H1 (cell line): ENCODE results near the gene SLC35F3. TPM values are rescaled to one million over a fixed set of nuclear protein-coding genes. Genes with fewer than 3 reads are reported as not detected.

Experiments
- CTCF ChIA-PET: fragments of 300-600 bp; sonication (Branson Sonifier 250); formaldehyde crosslinking; loops from one replicate; lab custom pipeline; 2021; ENCODE audit not compliant: partially characterized antibody; lab: Charles Lee
- POLR2A ChIA-PET: fragments of 300-600 bp; sonication (Branson Sonifier 250); formaldehyde crosslinking; loops from one replicate; lab custom pipeline; 2021; ENCODE audit warnings: inconsistent platforms; ENCODE audit not compliant: partially characterized antibody; lab: Charles Lee
- DNase-seq, 2 experiments: peaks; one replicate each; pipeline versions ENCODE4 v3.0.0 to v3.0.0-alpha.2; 2010 to 2022; ENCODE audit warnings: low spot score in 2 of 2, low read depth in 1 of 2, mixed read lengths in 1 of 2
- FAIRE-seq: peaks from 2 replicates; lab custom pipeline; 2011; peaks lifted over from hg19 to GRCh38; lab: Jason Lieb, UNC
- H2AFZ ChIP-seq: 2 replicates; pipeline ENCODE4 v1.8.1; 2012; ENCODE audit warnings: low read length, inconsistent platforms
- H2AK5ac ChIP-seq: 2 replicates; pipeline ENCODE4 v1.6.1; 2013; ENCODE audit warnings: low read depth, low read length
- H2BK120ac ChIP-seq: replicated peaks from 2 replicates; pipeline ENCODE3; 2013; ENCODE audit warnings: low read depth, low read length, inconsistent platforms
- H2BK12ac ChIP-seq: 2 replicates; pipeline ENCODE4 v1.6.1; 2013; ENCODE audit warnings: low read depth, low read length
- H2BK15ac ChIP-seq: 2 replicates; pipeline ENCODE4 v1.6.1; 2013; ENCODE audit warnings: low read length
- H2BK20ac ChIP-seq: 2 replicates; pipeline ENCODE4 v1.6.1; 2013; ENCODE audit warnings: low read length
- H2BK5ac ChIP-seq: 2 replicates; pipeline ENCODE4 v1.6.1; 2013; ENCODE audit warnings: low read depth, low read length
- H3K14ac ChIP-seq: 2 replicates; pipeline ENCODE4 v1.6.1; 2013; ENCODE audit warnings: inconsistent platforms; ENCODE audit not compliant: insufficient read length
- H3K18ac ChIP-seq: 2 replicates; pipeline ENCODE4 v1.6.1; 2013; ENCODE audit warnings: low read length; ENCODE audit errors: extremely low read depth
- H3K23ac ChIP-seq: 2 replicates; pipeline ENCODE4 v1.6.1; 2013; ENCODE audit warnings: inconsistent platforms; ENCODE audit not compliant: insufficient read length
- H3K23me2 ChIP-seq: 2 replicates; pipeline ENCODE4 v1.6.1; 2013; ENCODE audit warnings: low read depth, low read length
- H3K27ac ChIP-seq: 2 replicates; pipeline ENCODE4 v1.6.1; 2011; ENCODE audit warnings: low read depth, low read length, inconsistent platforms
- H3K27me3 ChIP-seq, 4 experiments: replicated peaks in 1 of 4; 1 replicate in 1 of 4; 2 replicates in 3 of 4; pipeline versions ENCODE4 v1.6.1 to v1.8.1; 2011 to 2013; ENCODE audit warnings: low read length in 3 of 4, mild to moderate bottlenecking in 3 of 4, inconsistent platforms in 2 of 4, mixed read lengths in 2 of 4, moderate library complexity in 1 of 4; ENCODE audit not compliant: control insufficient read depth in 3 of 4, insufficient read depth in 3 of 4; ENCODE audit errors: extremely low read depth in 1 of 4
- H3K36me3 ChIP-seq, 4 experiments: 2 replicates each; pipeline versions ENCODE4 v1.6.1 to v1.8.1; 2011 to 2013; ENCODE audit warnings: mild to moderate bottlenecking in 4 of 4, low read length in 3 of 4, moderate library complexity in 2 of 4, control low read depth in 1 of 4, inconsistent platforms in 1 of 4; ENCODE audit not compliant: insufficient read depth in 4 of 4, control insufficient read depth in 2 of 4
- H3K4ac ChIP-seq: replicated peaks from 2 replicates; pipeline ENCODE3; 2013; ENCODE audit warnings: low read length, low read depth, mixed read lengths, inconsistent platforms; ENCODE audit not compliant: insufficient read length
- H3K4me1 ChIP-seq, 4 experiments: replicated peaks in 1 of 4; 1 replicate in 1 of 4; 2 replicates in 3 of 4; pipeline versions ENCODE4 v1.6.1 to v1.8.1; 2011 to 2013; ENCODE audit warnings: low read length in 3 of 4, inconsistent platforms in 2 of 4, mixed read lengths in 1 of 4; ENCODE audit not compliant: insufficient read depth in 4 of 4, control insufficient read depth in 3 of 4
- H3K4me2 ChIP-seq, 2 experiments: 2 replicates each; pipeline versions ENCODE4 v1.6.1 to v1.8.1; 2011 to 2013; ENCODE audit warnings: low read depth in 2 of 2, low read length in 2 of 2, control low read depth in 1 of 2, inconsistent platforms in 1 of 2, mild to moderate bottlenecking in 1 of 2; ENCODE audit not compliant: insufficient read depth in 1 of 2
- H3K4me3 ChIP-seq, 4 experiments: fragments of 200-600, 300-600 bp in 1 of 4; sonication (generic), shearing (Covaris generic), sonication (Bioruptor Twin) in 1 of 4; 2 replicates each; pipeline versions ENCODE4 v1.5.1 to v1.8.1; 2011 to 2016; ENCODE audit warnings: low read length in 4 of 4, low read depth in 3 of 4, control low read depth in 2 of 4, inconsistent platforms in 2 of 4, mild to moderate bottlenecking in 2 of 4, mixed read lengths in 1 of 4, moderate library complexity in 1 of 4; ENCODE audit not compliant: insufficient read depth in 2 of 4; ENCODE audit errors: extremely low read depth in 1 of 4
- H3K56ac ChIP-seq: replicated peaks from 2 replicates; pipeline ENCODE3; 2013; ENCODE audit warnings: low read depth, mild to moderate bottlenecking, mixed read lengths, low read length, inconsistent platforms; ENCODE audit not compliant: insufficient read length
- H3K79me1 ChIP-seq: 2 replicates; pipeline ENCODE4 v1.6.1; 2013; ENCODE audit warnings: low read depth, low read length, control low read depth
- H3K79me2 ChIP-seq, 2 experiments: 2 replicates each; pipeline versions ENCODE4 v1.6.1 to v1.8.1; 2012 to 2013; ENCODE audit warnings: low read length in 2 of 2, mild to moderate bottlenecking in 2 of 2, inconsistent platforms in 1 of 2; ENCODE audit not compliant: insufficient read depth in 2 of 2, control insufficient read depth in 1 of 2
- H3K9ac ChIP-seq, 4 experiments: replicated peaks in 1 of 4; 1 replicate in 1 of 4; 2 replicates in 3 of 4; pipeline versions ENCODE4 v1.6.1 to v1.8.1; 2011 to 2013; ENCODE audit warnings: low read depth in 3 of 4, low read length in 3 of 4, control low read depth in 2 of 4, mild to moderate bottlenecking in 2 of 4, moderate library complexity in 2 of 4, inconsistent platforms in 1 of 4; ENCODE audit errors: extremely low read depth in 1 of 4
- H3K9me3 ChIP-seq, 2 experiments: 2 replicates each; pipeline versions ENCODE4 v1.6.1 to v1.8.1; 2012 to 2013; ENCODE audit warnings: mild to moderate bottlenecking in 2 of 2, moderate library complexity in 2 of 2, control low read depth in 1 of 2, inconsistent platforms in 1 of 2, low read depth in 1 of 2, low read length in 1 of 2, mixed read lengths in 1 of 2; ENCODE audit not compliant: insufficient read depth in 2 of 2
- H4K20me1 ChIP-seq, 2 experiments: replicated peaks in 1 of 2; 2 replicates each; pipeline versions ENCODE3 to v1.8.1; 2011 to 2013; ENCODE audit warnings: inconsistent platforms in 2 of 2, low read length in 2 of 2, mild to moderate bottlenecking in 1 of 2; ENCODE audit not compliant: insufficient read depth in 2 of 2, control insufficient read depth in 1 of 2
- H4K5ac ChIP-seq: 2 replicates; pipeline ENCODE4 v1.6.1; 2013; ENCODE audit warnings: low read length, low read depth, mixed read lengths, inconsistent platforms; ENCODE audit not compliant: insufficient read length
- H4K8ac ChIP-seq: 2 replicates; pipeline ENCODE4 v1.8.0; 2013; ENCODE audit warnings: mild to moderate bottlenecking, moderate library complexity, low read length, inconsistent platforms; ENCODE audit not compliant: insufficient read depth; ENCODE audit errors: extremely low read depth
- H4K91ac ChIP-seq: replicated peaks from 2 replicates; pipeline ENCODE3; 2013; ENCODE audit warnings: low read length, mixed read lengths, inconsistent platforms; ENCODE audit not compliant: insufficient read length
- CHD1 ChIP-seq: IDR thresholded peaks from 2 replicates; pipeline ENCODE4 v1.6.1; 2012; ENCODE audit warnings: low read depth, low read length, improper control_type of control experiment
- CREB1 ChIP-seq: IDR thresholded peaks from 2 replicates; pipeline ENCODE4 v1.6.1; 2012; ENCODE audit warnings: inconsistent platforms
- JUND ChIP-seq: IDR thresholded peaks from 2 replicates; pipeline ENCODE4 v1.6.1; 2011; ENCODE audit warnings: mild to moderate bottlenecking, improper control_type of control experiment, low read length
- PHF8 ChIP-seq: fragments of 200-600 bp; sonication (generic); conservative IDR thresholded peaks from 2 replicates; pipeline ENCODE4 v1.7.1; 2012; ENCODE audit warnings: low read depth, mild to moderate bottlenecking, inconsistent platforms, low read length, moderate library complexity
- POLR2AphosphoS5 ChIP-seq: IDR thresholded peaks from 2 replicates; pipeline ENCODE4 v1.6.1; 2011; ENCODE audit warnings: low read depth, low read length
- POU5F1 ChIP-seq: IDR thresholded peaks from 2 replicates; pipeline ENCODE4 v1.6.1; 2011; ENCODE audit warnings: low read depth, mild to moderate bottlenecking, low read length, moderate library complexity
- RAD21 ChIP-seq, 2 experiments: IDR thresholded peaks in 1 of 2; conservative IDR thresholded peaks in 1 of 2; 2 replicates each; pipeline ENCODE4 v1.6.1; 2011; ENCODE audit warnings: low read depth in 2 of 2, low read length in 2 of 2, improper control_type of control experiment in 1 of 2, inconsistent platforms in 1 of 2, mild to moderate bottlenecking in 1 of 2, moderate library complexity in 1 of 2
- SIN3A ChIP-seq, 2 experiments: IDR thresholded peaks in 1 of 2; conservative IDR thresholded peaks in 1 of 2; 2 replicates each; pipeline ENCODE4 v1.6.1; 2011 to 2012; ENCODE audit warnings: low read length in 2 of 2, improper control_type of control experiment in 1 of 2, low read depth in 1 of 2, mild to moderate bottlenecking in 1 of 2
- SP1 ChIP-seq: IDR thresholded peaks from 2 replicates; pipeline ENCODE4 v1.6.1; 2011; ENCODE audit warnings: low read depth, low read length
- SP2 ChIP-seq: IDR thresholded peaks from 2 replicates; pipeline ENCODE4 v1.6.1; 2012; ENCODE audit warnings: mild to moderate bottlenecking, low read length, inconsistent platforms
- TEAD4 ChIP-seq: IDR thresholded peaks from 2 replicates; pipeline ENCODE4 v1.6.1; 2012; ENCODE audit warnings: low read depth, low read length, inconsistent platforms, mixed read lengths
- WGBS, 2 experiments: shearing (Covaris generic) in 1 of 2; methylation state at CpG; one replicate each; pipeline versions ENCODE4 v1.1.6 to v1.1.7; 2013 to 2015; ENCODE audit warnings: low lambda C conversion rate in 2 of 2, mixed read lengths in 2 of 2, inconsistent platforms in 1 of 2, low coverage in 1 of 2, missing lambda C conversion rate in 1 of 2; ENCODE audit not compliant: insufficient replicate concordance in 2 of 2, insufficient coverage in 1 of 2, insufficient read length in 1 of 2; ENCODE audit errors: extremely low coverage in 1 of 2, missing lambda C conversion rate in 1 of 2; 5-methylcytosine and 5-hydroxymethylcytosine counted together
- polyA plus RNA-seq, 7 experiments: library from polyadenylated mRNA; depleted of rRNA in 3 of 7; stranded (reverse) in 5 of 7; unstranded in 2 of 7; fragments of >200 nt in 5 of 7; fragments of 200-250 nt in 2 of 7; gene quantifications; 1 replicate in 5 of 7; 2 replicates in 1 of 7; 4 replicates in 1 of 7; pipeline versions ENCODE4 v1.2.1 to v1.2.3, GENCODE V29; 2011 to 2013; ENCODE audit warnings: missing spikeins in 2 of 7, mixed read lengths in 2 of 7
- total RNA-seq: library from RNA; stranded (reverse); fragmentation: NEBNext Ultra II Directional; extraction: Animal tissue kit (Norgen Biotek cat#: 25700); gene quantifications from 2 replicates; pipeline ENCODE4 v1.2.1, GENCODE V29; 2021
- TF ChIP-seq, protein P1 (sequence below): IDR thresholded peaks from 2 replicates; pipeline ENCODE4 v1.6.1; 2011; ENCODE audit warnings: low read length, improper control_type of control experiment

The SLC35F3 gene
- total and polyA plus RNA-seq, 2 of the 8 experiments (the other 6 are each of a cell fraction or from before 2014, with no cell fraction given), result 0.78 to 1.2 TPM

DNA sequence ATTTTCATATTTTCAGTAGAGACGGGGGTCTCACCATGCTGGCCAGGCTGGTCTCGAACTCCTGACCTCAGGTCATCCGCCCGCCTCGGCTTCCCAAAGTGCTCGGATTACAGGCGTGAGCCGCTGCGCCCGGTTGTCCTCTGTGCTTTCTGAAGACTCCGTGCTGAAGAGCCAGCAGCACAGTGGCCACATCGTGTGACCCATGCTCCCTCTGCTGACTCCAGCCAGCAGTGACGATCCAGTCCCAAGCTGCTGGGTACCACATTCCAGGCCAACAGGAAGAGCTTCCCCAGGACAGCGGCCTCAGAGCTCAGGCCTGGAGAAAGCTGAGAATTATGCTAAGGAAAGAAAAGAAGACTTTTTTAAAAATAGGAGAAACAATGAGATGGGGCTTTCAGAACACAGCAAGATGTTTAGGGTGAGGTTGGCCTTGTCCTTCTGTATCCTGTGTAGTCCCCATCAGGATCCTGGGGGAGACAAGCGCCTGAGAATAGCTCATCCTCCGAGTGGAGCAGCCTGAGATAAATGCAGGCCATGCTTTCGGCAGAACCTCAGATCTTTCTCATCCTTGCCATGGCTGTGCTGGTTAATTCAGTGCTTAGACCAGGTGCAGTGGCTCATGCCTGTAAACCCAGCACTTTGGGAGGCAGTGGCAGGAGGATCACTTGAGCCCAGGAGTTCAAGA, 207.1 kb downstream of the SLC35F3 start:
- H2AK5ac ChIP-seq, result no peak overlapping the region
- no peaks in the 10 kb centered on the region for H3K79me1 ChIP-seq
- H2AFZ ChIP-seq, result no peak overlapping the region
- H3K4me3 ChIP-seq, result no peak overlapping the region
- H3K4me1 ChIP-seq, result peaks cover 0 to 4% (median 0%) of the 10 kb centered on the region in 4 experiments; a peak in 1 of 7 replicates
- no peak overlapping the region for H3K18ac ChIP-seq
- CTCF ChIA-PET, result interaction anchor here (0.5 to 6.0 kb wide), 24 partner anchors 8 to 745 kb away, joined by 3 to 60 read pairs (median 4); no protein-coding TSS in a partner anchor
- no peak overlapping the region for H3K23ac ChIP-seq
- H2BK120ac ChIP-seq, result no peak overlapping the region
- H3K27ac ChIP-seq, result no peak overlapping the region
- no peak overlapping the region for H3K4ac ChIP-seq
- no peaks in the 10 kb centered on the region for H3K36me3 ChIP-seq
- no peak overlapping the region for H4K8ac ChIP-seq
- no peak overlapping the region for H3K4me2 ChIP-seq
- no peaks in the 10 kb centered on the region for H3K23me2 ChIP-seq
- DNase-seq (peak; percentile 57), FAIRE-seq (peak; percentile 13)
- H2BK12ac ChIP-seq, result no peak overlapping the region
- H2BK5ac ChIP-seq, result no peak overlapping the region
- no peaks in the 10 kb centered on the region for H3K9me3 ChIP-seq
- 74% methylated on average over 16 of the region's 17 CpGs; no CpG with 5 or more reads in 1 of the 2 experiments for WGBS, 2 experiments
- no peak overlapping the region for H4K5ac ChIP-seq
- H4K20me1 ChIP-seq, result no peaks in the 10 kb centered on the region
- no peak overlapping the region for H4K91ac ChIP-seq
- H3K56ac ChIP-seq, result no peak overlapping the region
- no peak overlapping the region for H2BK15ac ChIP-seq
- no peak overlapping the region for H3K9ac ChIP-seq
- no peaks in the 10 kb centered on the region for H3K27me3 ChIP-seq
- H2BK20ac ChIP-seq, result no peak overlapping the region
- H3K14ac ChIP-seq, result no peak overlapping the region
- POLR2A ChIA-PET, result no interaction called here
- H3K79me2 ChIP-seq, result no peaks in the 10 kb centered on the region
- TF ChIP-seq SIN3A (conservative IDR thresholded peaks at IDR 0.05 in 1 of 2, IDR thresholded peaks at IDR 0.05 in 1 of 2; ENCODE audit: low read depth in 1 of 2, low read length in 2 of 2) (no peak), CHD1 (no peak), SP2 (no peak), PHF8 (no peak), RAD21 (IDR thresholded peaks at IDR 0.05 in 1 of 2, conservative IDR thresholded peaks at IDR 0.05 in 1 of 2; ENCODE audit: low read depth in 2 of 2, low read length in 2 of 2) (peak; percentile 83 to 85), JUND (no peak), SP1 (no peak), POU5F1 (no peak), TEAD4 (peak; percentile 96), CREB1 (peak; percentile 41; the same call in 1 of the 2 replicates), POLR2AphosphoS5 (no peak)
- TF ChIP-seq, protein P1, sequence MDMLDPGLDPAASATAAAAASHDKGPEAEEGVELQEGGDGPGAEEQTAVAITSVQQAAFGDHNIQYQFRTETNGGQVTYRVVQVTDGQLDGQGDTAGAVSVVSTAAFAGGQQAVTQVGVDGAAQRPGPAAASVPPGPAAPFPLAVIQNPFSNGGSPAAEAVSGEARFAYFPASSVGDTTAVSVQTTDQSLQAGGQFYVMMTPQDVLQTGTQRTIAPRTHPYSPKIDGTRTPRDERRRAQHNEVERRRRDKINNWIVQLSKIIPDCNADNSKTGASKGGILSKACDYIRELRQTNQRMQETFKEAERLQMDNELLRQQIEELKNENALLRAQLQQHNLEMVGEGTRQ, result no peak
